Bronchial epithelial cell (primary cell): ENCODE data around the gene PRXL2A. TPM values are rescaled to one million over a fixed set of nuclear protein-coding genes. Genes with fewer than 3 reads are reported as not detected.
"Not testable (repeated sequence)": the region's sequence is repeated elsewhere in the genome, so short reads cannot be mapped to it uniquely, and the experiment has no call there.

Source experiments
- DNase-seq: peaks from one replicate; pipeline ENCODE4 v3.0.0-alpha.2; 2010; ENCODE audit warnings: low read depth
- FAIRE-seq: peaks from 2 replicates; lab custom pipeline; 2011; peaks lifted over from hg19 to GRCh38; lab: Jason Lieb, UNC
- H3K27me3 ChIP-seq: 2 replicates; pipeline ENCODE4 v1.5.1; 2011; ENCODE audit warnings: low read length; ENCODE audit not compliant: control insufficient read depth, insufficient read depth
- H3K36me3 ChIP-seq: 2 replicates; pipeline ENCODE4 v1.5.1; 2011; ENCODE audit warnings: low read length; ENCODE audit not compliant: control insufficient read depth, insufficient read depth
- H3K4me3 ChIP-seq: 2 replicates; pipeline ENCODE4 v1.5.1; 2011; ENCODE audit warnings: mild to moderate bottlenecking, low read depth, low read length, control low read depth
- CTCF ChIP-seq: IDR thresholded peaks from 2 replicates; pipeline ENCODE4 v1.5.1; 2011; ENCODE audit warnings: mild to moderate bottlenecking, moderate library complexity, low read length, control low read depth, inconsistent platforms; ENCODE audit not compliant: insufficient read depth, severe bottlenecking
- total RNA-seq: library from RNA; depleted of rRNA; stranded (reverse); fragments of >200 nt; gene quantifications from 2 replicates; pipeline ENCODE4 v1.2.1, GENCODE V29; 2014

Gene PRXL2A
- total RNA-seq, 1 donor from 2014 or later, result 50.3 TPM

GRCh38 chr10:80416479-80417098 lies 8.2 kb downstream of the PRXL2A start:
- Histone ChIP-seq H3K27me3 (no peaks in the 10 kb centered on the region), H3K36me3 (no peaks in the 10 kb centered on the region), H3K4me3 (no peak overlapping the region)
- FAIRE-seq, result no peak
- TF ChIP-seq CTCF, result no peak
- no peak for DNase-seq

- not testable (repeated sequence) for H3K27me3 ChIP-seq, DNase-seq, H3K4me3 ChIP-seq, FAIRE-seq, H3K36me3 ChIP-seq
These were observed 8.9 kb downstream of the PRXL2A start for GRCh38 chr10:80417256-80417655.

- no peaks in the 10 kb centered on the region for H3K27me3 ChIP-seq
- FAIRE-seq (no peak), DNase-seq (no peak)
- H3K36me3 ChIP-seq, result peaks cover 2% of the 10 kb centered on the region
- no peak overlapping the region for H3K4me3 ChIP-seq
- no peak for TF ChIP-seq CTCF
These were observed 12.8 kb downstream of the PRXL2A start for GRCh38 chr10:80421050-80421706.

- H3K27me3 ChIP-seq, result no peaks in the 10 kb centered on the region
- DNase-seq (no peak), FAIRE-seq (no peak)
- peaks cover 2% of the 10 kb centered on the region for H3K36me3 ChIP-seq
- no peak overlapping the region for H3K4me3 ChIP-seq
- no peak for TF ChIP-seq CTCF
These were observed 13.6 kb downstream of the PRXL2A start for GRCh38 chr10:80421707-80422536.

- Histone ChIP-seq H3K27me3 (no peaks in the 10 kb centered on the region), H3K36me3 (peaks cover 2% of the 10 kb centered on the region), H3K4me3 (no peak overlapping the region)
- TF ChIP-seq CTCF, result no peak
- FAIRE-seq (no peak), DNase-seq (no peak)
These were observed 17.6 kb downstream of the PRXL2A start for GRCh38 chr10:80425901-80426300.

- no peak overlapping the region for H3K4me3 ChIP-seq
- no peak for TF ChIP-seq CTCF
- H3K36me3 ChIP-seq, result peaks cover 2% of the 10 kb centered on the region
- FAIRE-seq (no peak), DNase-seq (no peak)
- no peaks in the 10 kb centered on the region for H3K27me3 ChIP-seq
These were observed 19.2 kb downstream of the PRXL2A start for GRCh38 chr10:80427541-80427940.
